Small intestine (tissue), 7 donors: ENCODE data around the gene C18orf32. TPM values are rescaled to one million over a fixed set of nuclear protein-coding genes. Genes with fewer than 3 reads are reported as not detected.

Experiments used
- DNase-seq, 2 donors: peaks; one replicate each; pipeline versions ENCODE4 v3.0.0 to v3.0.0-alpha.2; 2013
- FAIRE-seq: peaks from 2 replicates; lab custom pipeline; 2012; peaks lifted over from hg19 to GRCh38; lab: Jason Lieb, UNC
- H3K27ac ChIP-seq, 3 donors: one replicate each; pipeline ENCODE4 v1.5.1; 2013; ENCODE audit warnings: low read length in 2 of 3, mild to moderate bottlenecking in 2 of 3, control low read depth in 1 of 3, inconsistent platforms in 1 of 3, low read depth in 1 of 3, moderate library complexity in 1 of 3
- H3K27me3 ChIP-seq, 3 donors: one replicate each; pipeline ENCODE4 v1.6.1; 2013; ENCODE audit warnings: low read length in 3 of 3, inconsistent platforms in 1 of 3; ENCODE audit not compliant: control insufficient read depth in 3 of 3, insufficient read depth in 3 of 3
- H3K36me3 ChIP-seq, 3 donors: one replicate each; pipeline ENCODE4 v1.6.1; 2013; ENCODE audit warnings: low read length in 3 of 3, inconsistent platforms in 1 of 3, low read depth in 1 of 3, mild to moderate bottlenecking in 1 of 3, moderate library complexity in 1 of 3; ENCODE audit not compliant: control insufficient read depth in 3 of 3, insufficient read depth in 2 of 3
- H3K4me1 ChIP-seq, 3 donors: one replicate each; pipeline ENCODE4 v1.6.1; 2013; ENCODE audit warnings: low read length in 2 of 3, inconsistent platforms in 1 of 3, low read depth in 1 of 3, mild to moderate bottlenecking in 1 of 3, moderate library complexity in 1 of 3; ENCODE audit not compliant: control insufficient read depth in 3 of 3, insufficient read depth in 2 of 3
- H3K4me3 ChIP-seq, 3 donors: one replicate each; pipeline ENCODE4 v1.5.1; 2013; ENCODE audit warnings: low read length in 3 of 3, control low read depth in 1 of 3, inconsistent platforms in 1 of 3, low read depth in 1 of 3, mild to moderate bottlenecking in 1 of 3, moderate library complexity in 1 of 3
- H3K9me3 ChIP-seq, 2 donors: one replicate each; pipeline ENCODE4 v1.6.1; 2013; ENCODE audit warnings: low read depth in 1 of 2, low read length in 1 of 2; ENCODE audit not compliant: control insufficient read depth in 2 of 2, insufficient read depth in 1 of 2
- WGBS, 3 donors: extraction: QIAGEN DNeasy Blood & Tissue Kit; methylation state at CpG; one replicate each; pipeline ENCODE4 v1.1.7; 2013; 5-methylcytosine and 5-hydroxymethylcytosine counted together
- polyA plus RNA-seq, 4 donors: library from polyadenylated mRNA; stranded (reverse) in 3 of 4; unstranded in 1 of 4; fragments of 200-250 nt in 3 of 4; fragments of 120-200 nt in 1 of 4; gene quantifications; one replicate each; pipeline versions ENCODE4 v1.2.1 to v1.2.3, GENCODE V29; 2013
- donor health status: healthy with polysubstance abuse.
- donor health status: control.
- donor health status: control.
- donor health status: Bipolar disorder and iron deficiency.
- donor health status: healthy.

C18orf32 gene
- polyA plus RNA-seq, 4 donors: 51.8 to 81.0 (median 60.8) TPM

- no peak overlapping the region for H3K27ac ChIP-seq
- no peaks in the 10 kb centered on the region for H3K9me3 ChIP-seq
- peaks cover 0 to 16% (median 0%) of the 10 kb centered on the region in 3 donors for H3K36me3 ChIP-seq
- no peak for FAIRE-seq
- H3K4me3 ChIP-seq: no peak overlapping the region
- no peak for DNase-seq
- WGBS, 3 donors: 71 to 85% (median 81%) methylated on average over 4 of the region's 4 CpGs
- H3K27me3 ChIP-seq: no peaks in the 10 kb centered on the region
- no peaks in the 10 kb centered on the region for H3K4me1 ChIP-seq
These were observed 13.3 kb downstream of the C18orf32 start for GRCh38 chr18:49473721-49474120.

GRCh38 chr18:49472459-49472858 lies 14.6 kb downstream of the C18orf32 start:
- H3K36me3 ChIP-seq: peaks cover 0 to 10% (median 0%) of the 10 kb centered on the region in 3 donors
- no peak overlapping the region for H3K4me3 ChIP-seq
- FAIRE-seq (no peak), DNase-seq (no peak)
- no peak overlapping the region for H3K27ac ChIP-seq
- H3K27me3 ChIP-seq: no peaks in the 10 kb centered on the region
- H3K9me3 ChIP-seq: no peaks in the 10 kb centered on the region
- H3K4me1 ChIP-seq: no peaks in the 10 kb centered on the region
- 74 to 83% (median 80%) methylated on average over 3 of the region's 3 CpGs for WGBS, 3 donors

- Histone ChIP-seq H3K4me3 (no peak overlapping the region), H3K9me3 (no peaks in the 10 kb centered on the region), H3K4me1 (no peaks in the 10 kb centered on the region), H3K27ac (no peak overlapping the region), H3K27me3 (no peaks in the 10 kb centered on the region), H3K36me3 (peaks cover 0 to 3% (median 0%) of the 10 kb centered on the region in 3 donors)
- FAIRE-seq (no peak), DNase-seq (no peak)
- WGBS, 3 donors: 88 to 96% (median 92%) methylated on average over 1 of the region's 1 CpG
These were observed 15.5 kb downstream of the C18orf32 start for GRCh38 chr18:49471532-49471931.

GRCh38 chr18:49467599-49467998 lies 19.4 kb downstream of the C18orf32 start:
- H3K27ac ChIP-seq: no peak overlapping the region
- H3K36me3 ChIP-seq: no peaks in the 10 kb centered on the region
- no peak for DNase-seq
- no peaks in the 10 kb centered on the region for H3K27me3 ChIP-seq
- no peak overlapping the region for H3K4me3 ChIP-seq
- no peak for FAIRE-seq
- no peaks in the 10 kb centered on the region for H3K9me3 ChIP-seq
- H3K4me1 ChIP-seq: no peaks in the 10 kb centered on the region
- WGBS, 3 donors: 88 to 96% (median 94%) methylated on average over 4 of the region's 4 CpGs

GRCh38 chr18:49467019-49467563 lies 19.9 kb downstream of the C18orf32 start:
- no peak overlapping the region for H3K27ac ChIP-seq
- no peaks in the 10 kb centered on the region for H3K36me3 ChIP-seq
- no peak overlapping the region for H3K4me3 ChIP-seq
- H3K4me1 ChIP-seq: no peaks in the 10 kb centered on the region
- no peaks in the 10 kb centered on the region for H3K9me3 ChIP-seq
- 73 to 85% (median 73%) methylated on average over 2 of the region's 2 CpGs for WGBS, 3 donors
- H3K27me3 ChIP-seq: no peaks in the 10 kb centered on the region
- DNase-seq (peak in 1 of 2 donors; percentile 24), FAIRE-seq (no peak)

- H3K27me3 ChIP-seq: no peaks in the 10 kb centered on the region
- H3K36me3 ChIP-seq: no peaks in the 10 kb centered on the region
- H3K9me3 ChIP-seq: no peaks in the 10 kb centered on the region
- peaks cover 0 to 5% (median 2%) of the 10 kb centered on the region in 3 donors for H3K4me1 ChIP-seq
- no peak for DNase-seq
- H3K4me3 ChIP-seq: no peak overlapping the region
- FAIRE-seq: no peak
- H3K27ac ChIP-seq: no peak overlapping the region
- 75 to 95% (median 86%) methylated on average over 8 of the region's 8 CpGs for WGBS, 3 donors
These were observed 22.1 kb downstream of the C18orf32 start for GRCh38 chr18:49464718-49465598.

GRCh38 chr18:49461602-49461977 lies 25.4 kb downstream of the C18orf32 start:
- no peak overlapping the region for H3K27ac ChIP-seq
- WGBS, 3 donors: 78 to 94% (median 91%) methylated on average over 4 of the region's 4 CpGs
- no peak for FAIRE-seq
- no peaks in the 10 kb centered on the region for H3K36me3 ChIP-seq
- DNase-seq: no peak
- no peaks in the 10 kb centered on the region for H3K27me3 ChIP-seq
- H3K9me3 ChIP-seq: no peaks in the 10 kb centered on the region
- H3K4me3 ChIP-seq: no peak overlapping the region
- H3K4me1 ChIP-seq: peaks cover 2 to 12% (median 7%) of the 10 kb centered on the region in 3 donors

GRCh38 chr18:49460976-49461601 lies 25.9 kb downstream of the C18orf32 start:
- H3K9me3 ChIP-seq: no peaks in the 10 kb centered on the region
- peak overlapping the region in 2 of 3 donors; percentile 86 to 93 for H3K4me3 ChIP-seq
- FAIRE-seq (no peak), DNase-seq (peak in 1 of 2 donors; percentile 17)
- no peaks in the 10 kb centered on the region for H3K27me3 ChIP-seq
- H3K27ac ChIP-seq: peak overlapping the region in 1 of 3 donors; percentile 90
- 35 to 42% (median 35%) methylated on average over 19 of the region's 19 CpGs for WGBS, 3 donors
- H3K36me3 ChIP-seq: no peaks in the 10 kb centered on the region
- peaks cover 2 to 12% (median 7%) of the 10 kb centered on the region in 3 donors for H3K4me1 ChIP-seq
